Lower lobe of right lung (tissue), 2 donors: ENCODE data around the gene TMED6. TPM values are rescaled to one million over a fixed set of nuclear protein-coding genes. Genes with fewer than 3 reads are reported as not detected.

ENCODE experiments used
- ATAC-seq, 2 donors: fragments of 200-7000 bp; cut with Tn5 transposase; one replicate each; pipeline ENCODE4 v1.9.1; 2020 to 2022; ENCODE audit warnings: mild to moderate bottlenecking in 2 of 2, moderate library complexity in 2 of 2
- DNase-seq: peaks from one replicate; pipeline ENCODE4 v3.0.0-alpha.2; 2020
- H3K27ac ChIP-seq: fragments of 200-600 bp; one replicate; pipeline ENCODE4 v1.8.0; 2022
- H3K27me3 ChIP-seq: fragments of 200-600 bp; one replicate; pipeline ENCODE4 v1.8.0; 2022; ENCODE audit warnings: low read depth
- H3K36me3 ChIP-seq: fragments of 200-600 bp; one replicate; pipeline ENCODE4 v1.8.0; 2022; ENCODE audit warnings: mild to moderate bottlenecking
- H3K4me1 ChIP-seq: fragments of 200-600 bp; one replicate; pipeline ENCODE4 v1.8.0; 2022
- H3K4me3 ChIP-seq: fragments of 200-600 bp; one replicate; pipeline ENCODE4 v1.8.0; 2022; ENCODE audit warnings: mild to moderate bottlenecking
- H3K9me3 ChIP-seq: fragments of 200-600 bp; one replicate; pipeline ENCODE4 v1.8.0; 2022
- intact Hi-C: fragments of 100-400 bp; cut with DNase I; formaldehyde crosslinking; loops from one replicate; pipeline ENCODE4 v1.11.0; 2022
- total RNA-seq: library from RNA; stranded (reverse); fragmentation: NEBNext Ultra II Directional; extraction: Animal tissue kit (Norgen Biotek cat#: 25700); gene quantifications from one replicate; pipeline ENCODE4 v1.2.1, GENCODE V29; 2021
- TF ChIP-seq, protein P1 (sequence below): fragments of 200-600 bp; IDR thresholded peaks from one replicate; pipeline ENCODE4 v1.8.0; 2022; ENCODE audit warnings: antibody characterized with exemption, mild to moderate bottlenecking
- donor health status: DM: no; HTN: yes; CAD: no; lungs with severe emphysema.

TMED6 gene
- total RNA-seq, 1 donor from 2014 or later: 0.77 TPM

DNA sequence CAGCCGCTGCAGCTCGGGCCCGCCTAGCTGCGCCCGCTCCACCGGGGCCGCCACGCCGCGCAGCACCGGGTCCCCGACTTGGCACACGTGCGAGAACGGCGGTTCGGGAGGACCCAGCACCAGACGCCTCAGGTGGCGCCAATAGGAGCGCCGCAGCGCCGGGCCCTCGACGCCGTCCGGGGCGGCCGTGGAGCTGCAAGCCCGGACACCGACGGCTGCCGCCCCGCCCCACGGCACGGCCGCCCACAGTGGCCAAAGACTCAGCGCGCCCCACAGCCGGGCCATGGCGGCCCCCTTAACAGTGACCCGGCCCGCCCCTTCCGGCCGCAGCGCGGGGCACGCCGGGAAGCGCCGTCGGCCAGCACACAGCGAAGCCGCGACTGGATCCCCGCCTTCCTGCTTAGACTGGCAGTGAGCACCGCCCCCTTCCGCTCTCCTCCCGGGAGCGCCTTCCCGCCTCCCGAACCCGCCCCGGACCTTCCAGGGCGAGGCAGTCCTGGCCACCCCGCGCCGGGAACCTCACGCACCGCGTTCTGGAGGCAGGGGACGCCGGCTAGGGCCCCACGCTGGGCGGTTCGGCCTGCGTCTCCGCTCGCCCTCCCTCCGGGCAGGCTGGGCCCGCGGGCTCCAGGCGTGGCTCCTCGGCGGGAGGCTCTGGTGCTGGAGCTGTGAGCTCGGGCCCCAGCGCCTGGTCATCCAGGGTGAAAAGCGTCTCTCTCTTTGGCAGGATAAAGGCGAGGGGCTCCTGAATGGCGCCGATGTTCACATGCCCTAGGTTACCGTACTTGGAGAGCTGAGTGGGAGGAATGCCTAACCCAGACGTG, 21.1 kb downstream of the TMED6 start, which contains the start of gene PDF:
PDF (minus strand) TSS at position 303 of the 824 bp plus-strand sequence; CDS start at position 285, 18 bp downstream.
- TF ChIP-seq, protein P1, sequence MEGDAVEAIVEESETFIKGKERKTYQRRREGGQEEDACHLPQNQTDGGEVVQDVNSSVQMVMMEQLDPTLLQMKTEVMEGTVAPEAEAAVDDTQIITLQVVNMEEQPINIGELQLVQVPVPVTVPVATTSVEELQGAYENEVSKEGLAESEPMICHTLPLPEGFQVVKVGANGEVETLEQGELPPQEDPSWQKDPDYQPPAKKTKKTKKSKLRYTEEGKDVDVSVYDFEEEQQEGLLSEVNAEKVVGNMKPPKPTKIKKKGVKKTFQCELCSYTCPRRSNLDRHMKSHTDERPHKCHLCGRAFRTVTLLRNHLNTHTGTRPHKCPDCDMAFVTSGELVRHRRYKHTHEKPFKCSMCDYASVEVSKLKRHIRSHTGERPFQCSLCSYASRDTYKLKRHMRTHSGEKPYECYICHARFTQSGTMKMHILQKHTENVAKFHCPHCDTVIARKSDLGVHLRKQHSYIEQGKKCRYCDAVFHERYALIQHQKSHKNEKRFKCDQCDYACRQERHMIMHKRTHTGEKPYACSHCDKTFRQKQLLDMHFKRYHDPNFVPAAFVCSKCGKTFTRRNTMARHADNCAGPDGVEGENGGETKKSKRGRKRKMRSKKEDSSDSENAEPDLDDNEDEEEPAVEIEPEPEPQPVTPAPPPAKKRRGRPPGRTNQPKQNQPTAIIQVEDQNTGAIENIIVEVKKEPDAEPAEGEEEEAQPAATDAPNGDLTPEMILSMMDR: no peak
- ATAC-seq (peak; percentile 98 to 99), DNase-seq (peak; percentile 97)
- Histone ChIP-seq H3K36me3 (peaks cover 77% of the 10 kb centered on the region), H3K9me3 (no peaks in the 10 kb centered on the region), H3K27ac (peak within 1 kb of the TSS; percentile 90), H3K4me1 (peaks cover 32% of the 10 kb centered on the region), H3K27me3 (no peaks in the 10 kb centered on the region), H3K4me3 (peak within 1 kb of the TSS; percentile 93)
- intact Hi-C loops: no loop called here

DNA sequence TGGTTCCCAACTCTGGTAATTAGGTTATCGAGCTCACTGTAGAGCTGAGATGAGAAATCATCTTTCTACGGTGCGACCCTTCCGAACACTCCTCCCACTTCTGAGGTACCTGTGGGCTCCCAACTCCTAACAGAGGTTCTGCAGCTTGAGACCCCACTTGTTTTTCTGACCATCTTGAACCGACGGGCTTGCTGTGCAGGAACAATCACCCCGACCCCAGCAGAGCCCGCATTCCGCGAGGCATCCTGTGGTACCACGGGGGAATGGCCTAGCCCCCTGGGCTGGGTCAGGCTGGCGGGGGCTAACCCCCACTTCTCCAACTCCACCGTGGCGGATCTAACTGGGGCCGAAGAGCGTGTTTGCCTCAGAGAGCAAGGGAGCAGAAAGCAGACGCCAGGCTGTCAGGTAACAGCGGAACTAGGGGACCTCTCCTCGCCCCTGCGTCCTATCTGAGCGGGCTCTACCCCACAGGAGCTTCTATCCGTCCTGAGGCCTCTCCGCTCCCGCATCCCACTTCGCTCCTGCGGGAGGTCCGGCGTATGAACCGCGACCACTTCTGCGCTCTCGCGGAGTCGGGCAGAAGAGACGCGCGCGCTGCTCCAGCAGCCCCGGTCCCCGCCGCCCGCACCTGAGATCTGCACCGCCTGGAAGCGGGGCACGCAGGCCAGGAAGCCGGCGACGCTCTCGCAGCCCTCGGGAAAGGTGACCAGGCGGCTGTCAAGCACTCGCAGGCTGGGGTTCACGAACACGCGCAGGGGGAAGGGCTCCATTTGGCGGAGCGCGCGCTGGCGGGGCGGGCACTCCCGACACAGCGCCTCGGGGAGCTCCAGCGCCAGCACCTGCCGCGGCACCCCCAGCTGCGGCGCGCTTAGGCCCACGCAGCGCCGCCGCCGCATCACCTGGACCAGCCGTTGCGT, 22.0 kb downstream of the TMED6 start:
- ATAC-seq (peak; percentile 65 to 67), DNase-seq (no peak)
- TF ChIP-seq, protein P1: no peak
- peaks cover 77% of the 10 kb centered on the region for H3K36me3 ChIP-seq
- H3K27me3 ChIP-seq: no peaks in the 10 kb centered on the region
- H3K27ac ChIP-seq: peak overlapping the region; percentile 90
- no peaks in the 10 kb centered on the region for H3K9me3 ChIP-seq
- intact Hi-C loops: no loop called here
- H3K4me1 ChIP-seq: peaks cover 33% of the 10 kb centered on the region
- peak overlapping the region; percentile 93 for H3K4me3 ChIP-seq

DNA sequence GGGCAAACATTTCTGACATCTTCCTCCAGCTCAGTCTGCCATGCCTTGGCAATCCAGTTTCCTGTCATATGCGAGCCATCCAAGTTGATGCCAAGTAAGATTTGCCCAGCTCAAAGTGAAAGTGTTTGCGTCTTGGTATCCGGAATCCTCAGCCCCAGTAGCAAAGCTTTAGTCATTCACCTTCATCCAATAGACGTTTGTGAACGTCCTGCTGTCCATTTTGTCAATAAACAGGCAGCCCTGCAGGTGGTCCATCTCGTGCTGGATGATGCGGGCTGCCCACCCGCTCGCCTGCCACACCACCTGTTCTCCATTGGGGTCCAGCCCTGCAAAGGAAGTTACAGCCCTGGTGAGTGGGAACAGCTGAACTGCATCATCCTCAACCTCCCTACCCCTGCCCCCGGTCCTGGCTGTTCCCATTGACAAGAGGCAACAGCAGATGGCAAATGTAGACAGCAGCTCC, 22.7 kb downstream of the TMED6 start:
- no peaks in the 10 kb centered on the region for H3K9me3 ChIP-seq
- H3K4me1 ChIP-seq: peaks cover 40% of the 10 kb centered on the region
- ATAC-seq (no peak), DNase-seq (no peak)
- peak overlapping the region; percentile 93 for H3K4me3 ChIP-seq
- intact Hi-C loops: no loop called here
- no peak overlapping the region for H3K27ac ChIP-seq
- peaks cover 77% of the 10 kb centered on the region for H3K36me3 ChIP-seq
- TF ChIP-seq, protein P1: no peak
- no peaks in the 10 kb centered on the region for H3K27me3 ChIP-seq

DNA sequence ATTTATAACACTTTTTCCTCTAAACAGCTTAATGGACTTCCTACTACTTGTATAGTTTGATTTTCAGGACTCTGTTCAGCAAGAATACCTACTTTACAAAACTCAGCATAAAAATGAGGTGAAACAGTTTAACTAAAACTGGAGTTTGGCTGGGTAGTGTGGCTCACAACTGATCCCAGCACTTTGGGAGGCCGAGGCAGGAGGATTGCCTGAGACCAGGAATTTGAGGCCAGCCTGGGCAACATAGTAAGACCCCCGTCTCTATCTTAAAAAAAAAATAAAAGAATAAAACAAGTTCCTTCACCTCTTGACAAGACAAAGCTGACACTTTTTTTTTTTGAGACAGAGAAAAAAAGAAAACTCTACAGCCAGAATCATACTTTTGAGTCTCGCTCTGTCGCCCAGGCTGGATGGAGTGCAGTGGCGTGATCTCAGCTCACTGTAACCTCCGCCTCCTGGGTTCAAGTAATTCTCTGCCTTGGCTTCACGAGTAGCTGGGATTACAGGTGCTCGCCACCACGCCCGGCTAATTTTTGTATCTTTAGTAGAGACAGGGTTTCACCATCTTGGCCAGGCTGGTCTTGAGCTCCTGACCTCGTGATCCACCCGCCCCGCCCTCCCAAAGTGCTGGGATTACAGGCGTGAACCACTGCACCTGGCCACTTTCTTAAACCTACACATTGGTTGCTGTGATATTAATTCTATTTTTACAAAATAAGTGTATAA, 23.8 kb downstream of the TMED6 start:
- H3K4me3 ChIP-seq: no peak overlapping the region
- H3K4me1 ChIP-seq: peaks cover 40% of the 10 kb centered on the region
- no peak overlapping the region for H3K27ac ChIP-seq
- no peaks in the 10 kb centered on the region for H3K9me3 ChIP-seq
- intact Hi-C loops: no loop called here
- ATAC-seq: no peak
- H3K36me3 ChIP-seq: peaks cover 77% of the 10 kb centered on the region
- H3K27me3 ChIP-seq: no peaks in the 10 kb centered on the region
- DNase-seq: no peak
- TF ChIP-seq, protein P1: no peak
